ENCODE data around the gene MAST4. TPM values are rescaled to one million over a fixed set of nuclear protein-coding genes. Genes with fewer than 3 reads are reported as not detected.
A peak's percentile ranks its signal among the peaks of the same experiment; 100 is the strongest.

The MAST4 gene
- total RNA-seq, 1 donor from 2014 or later, result 19.0 TPM

DNA sequence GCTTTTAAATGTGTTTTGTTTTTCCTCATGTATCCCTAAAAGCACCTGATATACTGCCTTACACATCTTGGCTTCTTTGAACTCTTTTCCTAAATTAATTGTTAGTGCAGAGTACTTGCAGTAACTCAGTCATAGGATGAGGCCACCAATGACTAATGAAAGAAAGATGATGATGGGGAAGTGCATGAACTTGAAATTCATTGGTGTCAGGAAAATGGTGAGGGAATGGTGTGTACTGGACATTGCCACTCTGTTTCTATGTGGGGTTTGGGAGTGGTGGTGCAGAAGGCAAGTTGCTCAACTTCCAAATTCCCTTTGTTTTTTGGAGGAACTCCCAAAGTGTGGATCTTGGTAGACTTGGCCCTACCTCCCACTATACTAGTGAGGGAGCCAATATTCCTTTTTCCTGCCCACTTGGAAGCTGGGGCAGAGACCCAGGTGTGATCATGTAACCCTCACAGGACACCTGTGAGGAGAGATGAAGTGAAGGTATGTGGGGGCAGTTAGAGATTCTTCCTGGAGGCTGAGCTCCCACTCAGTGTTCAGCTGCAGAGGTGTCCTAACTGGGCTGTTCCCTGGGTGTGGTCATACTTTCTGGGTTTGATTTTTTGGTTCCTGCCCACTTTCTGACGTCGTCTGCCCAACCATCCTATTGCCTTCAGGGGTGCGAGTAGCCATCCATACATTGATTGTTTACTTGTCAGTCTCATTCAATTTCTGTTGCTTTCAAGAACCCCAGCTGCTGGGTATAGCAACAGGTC lies 298.5 kb downstream of the MAST4 start:
- no peak overlapping the region for H3K4me3 Mint-ChIP-seq

DNA sequence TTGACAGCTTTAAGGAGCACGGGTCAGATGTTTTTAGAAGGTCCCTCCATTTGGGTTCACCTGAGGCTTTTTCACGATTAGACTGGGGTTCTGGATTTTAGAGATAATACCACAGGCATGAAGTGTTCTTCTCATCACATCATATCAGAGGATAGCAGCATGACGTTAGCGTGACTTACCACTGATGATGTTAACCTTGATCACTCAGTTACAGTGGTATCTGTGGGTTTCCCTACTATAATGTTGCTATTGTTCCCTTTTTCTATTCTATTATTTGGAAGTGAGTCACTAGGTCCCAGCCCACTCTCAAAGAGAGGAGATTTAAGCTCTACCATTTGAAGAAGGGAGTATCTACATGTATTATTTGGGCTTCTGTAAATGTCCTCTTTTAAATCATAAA lies 300.0 kb downstream of the MAST4 start:
- peaks cover 15% of the 10 kb centered on the region for H3K36me3 Mint-ChIP-seq (ENCODE audit: low read depth)
- intact Hi-C loops (cut with micrococcal nuclease), result no loop called here
- peaks cover 19% of the 10 kb centered on the region for H3K4me1 Mint-ChIP-seq (ENCODE audit: low read depth)
- no peak for DNase-seq (ENCODE audit: low spot score)
- H3K27ac Mint-ChIP-seq, result no peak overlapping the region
- no peak overlapping the region for H3K4me3 Mint-ChIP-seq
- H3K9me3 Mint-ChIP-seq, result no peaks in the 10 kb centered on the region
- H3K27me3 Mint-ChIP-seq (ENCODE audit: insufficient read depth), result no peaks in the 10 kb centered on the region

More for the DNA sequence above, 298.5 kb downstream of the MAST4 start:
- Mint-ChIP-seq H3K4me1 (ENCODE audit: low read depth) (peaks cover 19% of the 10 kb centered on the region), H3K27ac (no peak overlapping the region), H3K27me3 (ENCODE audit: insufficient read depth) (no peaks in the 10 kb centered on the region), H3K36me3 (ENCODE audit: low read depth) (peaks cover 20% of the 10 kb centered on the region), H3K9me3 (no peaks in the 10 kb centered on the region)
- intact Hi-C loops (cut with micrococcal nuclease), result no loop called here
- DNase-seq (ENCODE audit: low spot score), result no peak

DNA sequence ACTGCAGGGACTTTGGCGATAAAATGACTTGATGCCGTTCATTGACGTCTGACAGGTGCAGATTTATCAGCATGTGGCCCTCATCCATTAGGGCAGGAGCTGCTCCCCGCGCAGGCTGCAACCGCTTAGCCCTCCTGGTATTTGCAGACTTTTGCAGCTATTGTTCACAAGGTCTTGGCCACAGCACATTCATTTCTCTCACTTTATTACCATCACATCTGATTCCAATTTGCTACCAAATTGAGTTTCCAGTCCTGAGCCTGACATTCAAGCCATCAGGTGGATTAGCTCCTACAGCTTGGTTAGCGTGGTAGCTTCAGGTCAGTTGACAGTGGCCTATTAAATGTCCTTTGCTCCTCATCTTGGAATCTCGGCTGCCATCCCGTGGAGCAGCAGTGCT lies 301.2 kb downstream of the MAST4 start:
- Mint-ChIP-seq H3K4me1 (ENCODE audit: low read depth) (peaks cover 21% of the 10 kb centered on the region), H3K9me3 (no peaks in the 10 kb centered on the region), H3K27ac (no peak overlapping the region), H3K36me3 (ENCODE audit: low read depth) (peaks cover 10% of the 10 kb centered on the region), H3K27me3 (ENCODE audit: insufficient read depth) (no peaks in the 10 kb centered on the region), H3K4me3 (no peak overlapping the region)
- intact Hi-C loops (cut with micrococcal nuclease), result no loop called here
- DNase-seq (ENCODE audit: low spot score), result no peak

DNA sequence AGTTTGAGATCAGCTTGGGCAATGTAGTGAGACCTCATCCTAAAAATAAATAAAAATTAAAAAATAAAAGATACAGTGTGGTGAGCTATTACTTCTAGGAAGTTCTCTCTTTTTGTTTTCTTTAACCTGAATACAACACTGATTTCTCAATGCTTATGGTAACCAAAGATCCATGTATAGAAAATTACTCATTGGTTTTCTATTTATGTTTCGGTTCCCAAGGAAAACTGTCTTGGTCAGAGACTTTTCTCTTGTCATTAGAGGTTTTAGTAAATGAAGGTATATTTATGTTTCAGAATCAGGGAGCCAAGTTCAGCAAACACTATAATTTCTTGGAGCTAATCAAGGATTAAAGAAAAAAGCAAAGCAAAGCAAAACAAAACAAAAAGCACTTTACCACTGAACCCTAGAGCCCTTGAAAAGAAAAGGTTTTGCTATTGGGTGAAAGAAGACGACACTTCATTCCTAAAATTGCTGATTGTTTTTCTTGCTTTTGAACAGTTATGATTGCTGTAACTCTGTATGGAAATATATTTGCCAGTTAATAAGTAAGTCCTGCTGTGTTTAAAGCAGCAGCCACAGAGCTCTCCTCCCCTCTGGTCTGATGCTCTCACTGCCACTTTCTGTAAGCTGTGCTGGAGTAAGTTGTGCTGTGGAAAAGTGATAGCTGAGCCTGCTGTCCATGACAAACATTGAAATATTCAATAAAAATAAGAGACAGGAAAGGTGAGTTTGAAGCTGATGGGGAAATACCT lies 302.2 kb downstream of the MAST4 start:
- no peak overlapping the region for H3K4me3 Mint-ChIP-seq
- peaks cover 16% of the 10 kb centered on the region for H3K4me1 Mint-ChIP-seq (ENCODE audit: low read depth)
- no peak for DNase-seq (ENCODE audit: low spot score)
- no peaks in the 10 kb centered on the region for H3K9me3 Mint-ChIP-seq
- peaks cover 11% of the 10 kb centered on the region for H3K36me3 Mint-ChIP-seq (ENCODE audit: low read depth)
- intact Hi-C loops (cut with micrococcal nuclease), result no loop called here
- H3K27me3 Mint-ChIP-seq (ENCODE audit: insufficient read depth), result no peaks in the 10 kb centered on the region
- no peak overlapping the region for H3K27ac Mint-ChIP-seq

DNA sequence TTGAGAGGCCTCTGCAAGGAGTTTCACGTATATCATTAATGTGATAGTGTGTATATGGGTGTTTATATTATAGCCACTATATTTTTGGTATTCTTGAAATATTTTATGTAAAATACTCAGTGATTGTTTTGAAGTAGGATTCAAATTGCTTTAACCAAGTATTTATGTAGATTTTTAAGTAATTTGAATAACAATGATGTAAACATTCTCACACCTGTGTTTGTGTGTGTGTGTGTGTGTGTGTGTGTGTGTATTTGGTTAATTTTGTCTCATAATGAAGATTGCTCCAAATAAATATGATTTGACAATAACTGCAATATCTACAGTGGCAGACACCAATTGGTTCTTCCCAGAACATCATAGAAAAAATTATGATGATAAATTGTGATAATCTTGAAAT lies 307.0 kb downstream of the MAST4 start:
- H3K9me3 Mint-ChIP-seq, result no peaks in the 10 kb centered on the region
- H3K4me1 Mint-ChIP-seq (ENCODE audit: low read depth), result peaks cover 4% of the 10 kb centered on the region
- peaks cover 11% of the 10 kb centered on the region for H3K36me3 Mint-ChIP-seq (ENCODE audit: low read depth)
- no peak overlapping the region for H3K27ac Mint-ChIP-seq
- H3K4me3 Mint-ChIP-seq, result no peak overlapping the region
- intact Hi-C loops (cut with micrococcal nuclease), result no loop called here
- H3K27me3 Mint-ChIP-seq (ENCODE audit: insufficient read depth), result no peaks in the 10 kb centered on the region
- no peak for DNase-seq (ENCODE audit: low spot score)

DNA sequence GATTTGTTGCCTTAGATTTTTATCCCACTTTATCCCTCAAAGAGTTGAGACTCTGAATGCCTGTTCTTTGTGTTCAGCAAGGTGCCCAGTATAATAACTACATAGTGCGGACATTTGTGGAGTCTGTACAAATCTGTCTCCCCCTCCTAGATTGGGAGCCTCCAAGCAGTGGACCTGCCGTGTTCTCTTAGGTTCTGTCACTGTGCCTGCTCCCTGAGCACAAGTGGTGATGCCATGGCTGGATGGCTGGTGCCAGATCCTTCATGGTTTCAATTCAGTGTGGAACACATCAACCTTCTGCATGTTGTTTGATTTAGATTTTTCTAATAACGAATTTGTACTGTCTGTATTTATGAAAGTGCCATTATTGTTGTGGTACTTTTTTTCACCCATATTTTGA lies 307.5 kb downstream of the MAST4 start:
- no peak for DNase-seq (ENCODE audit: low spot score)
- intact Hi-C loops (cut with micrococcal nuclease), result no loop called here
- Mint-ChIP-seq H3K36me3 (ENCODE audit: low read depth) (peaks cover 11% of the 10 kb centered on the region), H3K27me3 (ENCODE audit: insufficient read depth) (no peaks in the 10 kb centered on the region), H3K9me3 (no peaks in the 10 kb centered on the region), H3K4me3 (no peak overlapping the region), H3K4me1 (ENCODE audit: low read depth) (peaks cover 4% of the 10 kb centered on the region), H3K27ac (no peak overlapping the region)

DNA sequence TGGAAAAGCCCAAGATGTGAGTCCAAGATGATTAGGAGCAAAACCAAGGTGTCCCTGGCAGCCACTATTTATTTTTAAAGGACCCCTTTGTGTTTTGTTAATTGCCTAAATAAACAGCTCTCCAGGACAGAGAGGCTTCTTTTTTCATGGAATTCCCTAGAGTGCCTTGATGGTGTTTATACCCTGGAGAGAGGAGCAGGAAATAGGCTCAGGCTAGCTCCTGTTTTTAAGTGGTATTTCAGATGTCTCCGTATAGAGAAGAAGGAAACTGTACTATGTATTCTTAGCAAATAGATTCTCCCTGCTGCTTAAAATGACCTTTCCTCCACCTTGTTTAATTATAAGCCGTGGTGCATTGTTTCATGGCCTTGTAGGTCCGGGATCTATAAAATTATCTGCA lies 308.0 kb downstream of the MAST4 start:
- H3K36me3 Mint-ChIP-seq (ENCODE audit: low read depth), result peaks cover 15% of the 10 kb centered on the region
- H3K9me3 Mint-ChIP-seq, result no peaks in the 10 kb centered on the region
- no peak overlapping the region for H3K27ac Mint-ChIP-seq
- peaks cover 8% of the 10 kb centered on the region for H3K4me1 Mint-ChIP-seq (ENCODE audit: low read depth)
- intact Hi-C loops (cut with micrococcal nuclease), result no loop called here
- no peak for DNase-seq (ENCODE audit: low spot score)
- H3K27me3 Mint-ChIP-seq (ENCODE audit: insufficient read depth), result no peaks in the 10 kb centered on the region
- no peak overlapping the region for H3K4me3 Mint-ChIP-seq

DNA sequence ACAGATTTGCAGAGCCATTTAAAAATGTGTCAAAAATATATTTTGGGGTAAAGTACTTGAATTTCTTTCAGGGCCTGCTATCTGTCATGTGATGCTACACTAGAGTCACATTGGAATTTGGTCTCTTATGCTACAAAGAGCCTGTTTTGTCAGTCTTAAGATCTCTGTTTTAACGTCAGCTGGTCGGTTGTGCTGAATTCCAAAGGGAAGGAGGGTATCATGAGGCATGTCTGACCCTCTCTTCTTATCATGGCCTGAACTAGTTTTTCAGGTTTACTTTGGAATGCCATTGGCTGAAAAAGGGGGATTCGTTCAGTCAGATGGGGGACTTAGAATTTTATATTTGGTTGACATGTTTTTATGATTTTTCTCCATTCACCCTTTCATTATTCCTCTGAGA lies 309.8 kb downstream of the MAST4 start:
- Mint-ChIP-seq H3K9me3 (no peaks in the 10 kb centered on the region), H3K36me3 (ENCODE audit: low read depth) (peaks cover 19% of the 10 kb centered on the region), H3K4me3 (no peak overlapping the region), H3K27me3 (ENCODE audit: insufficient read depth) (no peaks in the 10 kb centered on the region), H3K27ac (no peak overlapping the region), H3K4me1 (ENCODE audit: low read depth) (peaks cover 10% of the 10 kb centered on the region)
- intact Hi-C loops (cut with micrococcal nuclease), result no loop called here
- no peak for DNase-seq (ENCODE audit: low spot score)

DNA sequence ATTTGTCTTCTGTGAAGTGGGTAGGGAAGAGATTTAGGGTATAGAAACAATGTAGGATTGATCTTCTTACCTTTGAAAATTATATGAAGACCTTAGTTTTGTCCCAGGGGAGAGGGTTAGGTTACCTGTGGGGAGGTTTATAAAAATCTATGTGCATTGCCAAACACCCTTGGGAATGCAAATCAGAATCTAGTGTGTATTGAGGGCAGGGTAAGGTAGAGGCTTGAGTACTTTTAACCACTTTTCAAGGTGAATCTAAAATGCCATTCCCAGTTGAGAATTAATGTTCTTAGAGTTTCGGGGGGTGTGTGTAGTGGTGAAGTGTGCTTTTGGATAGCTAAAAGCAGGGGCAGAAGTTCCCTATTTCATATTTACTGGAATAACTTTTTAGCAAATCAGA lies 312.0 kb downstream of the MAST4 start:
- Mint-ChIP-seq H3K9me3 (no peaks in the 10 kb centered on the region), H3K4me3 (no peak overlapping the region), H3K27me3 (ENCODE audit: insufficient read depth) (no peaks in the 10 kb centered on the region), H3K36me3 (ENCODE audit: low read depth) (peaks cover 16% of the 10 kb centered on the region), H3K4me1 (ENCODE audit: low read depth) (peaks cover 21% of the 10 kb centered on the region), H3K27ac (no peak overlapping the region)
- intact Hi-C loops (cut with micrococcal nuclease), result no loop called here
- DNase-seq (ENCODE audit: low spot score), result no peak

DNA sequence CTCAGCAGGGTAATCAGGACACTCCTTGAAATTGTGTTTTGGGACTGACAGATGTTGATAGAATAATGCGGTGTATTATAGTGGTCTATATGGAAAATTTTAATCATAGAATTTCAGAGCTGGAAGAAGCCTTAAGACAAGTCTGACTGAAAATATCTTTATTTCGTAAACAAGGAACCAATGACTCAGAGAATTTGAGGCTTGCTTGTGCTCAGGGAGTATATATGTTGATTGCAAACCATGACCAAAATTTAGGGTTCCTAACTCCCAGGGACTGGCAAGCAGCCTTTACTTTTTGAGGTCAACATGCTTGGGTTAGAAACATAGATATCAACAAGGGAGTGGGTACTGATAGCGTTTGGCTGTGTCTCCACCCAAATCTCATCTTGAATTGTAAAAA lies 313.2 kb downstream of the MAST4 start:
- Mint-ChIP-seq H3K27ac (peak overlapping the region; percentile 48), H3K4me1 (ENCODE audit: low read depth) (peaks cover 27% of the 10 kb centered on the region), H3K27me3 (ENCODE audit: insufficient read depth) (no peaks in the 10 kb centered on the region), H3K9me3 (no peaks in the 10 kb centered on the region), H3K36me3 (ENCODE audit: low read depth) (peaks cover 15% of the 10 kb centered on the region), H3K4me3 (no peak overlapping the region)
- intact Hi-C loops (cut with micrococcal nuclease), result no loop called here
- DNase-seq (ENCODE audit: low spot score), result no peak

DNA sequence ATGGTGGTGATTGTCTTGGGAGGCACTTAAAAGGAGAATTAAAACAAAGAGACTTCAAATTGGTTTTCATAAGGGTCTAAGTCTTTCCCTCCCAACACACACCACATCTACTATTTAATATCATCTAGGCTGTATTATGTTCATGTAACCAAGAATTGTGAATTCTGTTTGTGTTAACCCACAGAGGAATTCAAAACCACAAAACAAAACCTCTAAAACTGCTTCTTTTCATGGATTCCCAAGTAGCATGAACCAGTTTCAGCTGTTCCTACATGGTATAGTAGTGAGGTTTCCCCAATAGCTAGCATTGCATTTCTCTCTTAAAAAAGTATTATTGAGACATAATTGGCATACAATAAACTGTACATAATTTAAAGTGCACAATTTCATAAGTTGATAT lies 316.6 kb downstream of the MAST4 start:
- Mint-ChIP-seq H3K4me3 (no peak overlapping the region), H3K36me3 (ENCODE audit: low read depth) (peaks cover 12% of the 10 kb centered on the region), H3K27ac (no peak overlapping the region), H3K4me1 (ENCODE audit: low read depth) (peaks cover 27% of the 10 kb centered on the region), H3K27me3 (ENCODE audit: insufficient read depth) (no peaks in the 10 kb centered on the region), H3K9me3 (no peaks in the 10 kb centered on the region)
- intact Hi-C loops (cut with micrococcal nuclease), result no loop called here
- no peak for DNase-seq (ENCODE audit: low spot score)

DNA sequence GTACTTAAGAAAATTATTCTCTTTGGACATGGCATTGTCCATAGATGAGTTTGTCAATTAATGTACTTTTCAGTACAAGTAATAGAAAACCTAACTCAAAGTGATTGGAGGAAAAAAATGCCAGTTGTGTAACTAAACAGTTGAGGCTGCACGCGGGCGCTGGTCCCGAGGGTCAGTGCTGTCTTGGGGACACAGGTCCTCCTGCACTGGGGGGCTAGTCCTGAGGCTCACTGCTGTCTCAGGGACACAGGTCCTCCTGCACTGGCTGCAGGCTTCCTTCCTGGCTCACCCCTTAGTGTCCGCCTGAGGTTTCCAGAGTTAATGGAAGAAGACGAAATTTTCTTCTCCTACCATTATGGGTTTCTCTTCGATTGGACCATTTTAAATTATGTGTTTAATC lies 319.3 kb downstream of the MAST4 start:
- Mint-ChIP-seq H3K36me3 (ENCODE audit: low read depth) (peaks cover 6% of the 10 kb centered on the region), H3K27me3 (ENCODE audit: insufficient read depth) (no peaks in the 10 kb centered on the region), H3K27ac (no peak overlapping the region), H3K9me3 (no peaks in the 10 kb centered on the region), H3K4me1 (ENCODE audit: low read depth) (peaks cover 20% of the 10 kb centered on the region), H3K4me3 (no peak overlapping the region)
- no peak for DNase-seq (ENCODE audit: low spot score)
- intact Hi-C loops (cut with micrococcal nuclease), result no loop called here

DNA sequence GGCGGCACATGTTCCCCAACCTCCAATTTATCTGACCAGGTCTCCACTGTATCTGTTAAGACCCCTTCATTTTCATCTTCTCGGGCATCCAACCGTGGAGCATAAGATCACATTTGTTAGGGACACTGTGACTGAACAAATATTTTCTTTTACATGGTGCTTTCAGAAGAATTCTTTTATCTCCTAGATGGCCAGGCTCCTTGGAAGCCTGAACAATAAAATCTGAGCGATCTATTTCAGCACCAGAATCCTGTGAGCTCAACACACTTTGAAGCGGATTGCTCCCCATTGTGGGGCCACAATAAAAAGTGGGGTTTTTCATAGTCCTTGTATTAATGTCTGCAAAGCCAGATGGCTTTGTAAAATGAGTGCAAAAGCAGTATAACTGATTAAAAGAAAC lies 326.7 kb downstream of the MAST4 start:
- H3K36me3 Mint-ChIP-seq (ENCODE audit: low read depth), result peaks cover 15% of the 10 kb centered on the region
- peaks cover 17% of the 10 kb centered on the region for H3K4me1 Mint-ChIP-seq (ENCODE audit: low read depth)
- DNase-seq (ENCODE audit: low spot score), result no peak
- H3K9me3 Mint-ChIP-seq, result no peaks in the 10 kb centered on the region
- H3K4me3 Mint-ChIP-seq, result no peak overlapping the region
- intact Hi-C loops (cut with micrococcal nuclease), result no loop called here
- no peaks in the 10 kb centered on the region for H3K27me3 Mint-ChIP-seq (ENCODE audit: insufficient read depth)
- H3K27ac Mint-ChIP-seq, result no peak overlapping the region
